Esophagus squamous epithelium (tissue), 5 donors: ENCODE measurements around the gene HTR2B. TPM values are rescaled to one million over a fixed set of nuclear protein-coding genes. Genes with fewer than 3 reads are reported as not detected.

ENCODE experiments used
- DNase-seq: peaks from one replicate; lab custom pipeline; 2025; lab: John Stamatoyannopoulos, UW
- H3K27ac ChIP-seq, 4 donors: fragments of 200-600 bp; sonication (generic); one replicate each; pipeline ENCODE4 v1.5.1; 2016 to 2019; ENCODE audit warnings: mild to moderate bottlenecking in 1 of 4
- H3K27me3 ChIP-seq, 4 donors: fragments of 200-600 bp; sonication (generic); 1 replicate in 3 of 4; 2 replicates in 1 of 4; pipeline versions ENCODE4 v1.5.1 to v1.6.0; 2017 to 2021; ENCODE audit warnings: antibody characterized with exemption in 1 of 4
- H3K36me3 ChIP-seq, 3 donors: fragments of 200-600 bp; sonication (generic); one replicate each; pipeline ENCODE4 v1.5.1; 2016 to 2019
- H3K4me1 ChIP-seq, 3 donors: fragments of 200-600 bp; sonication (generic); one replicate each; pipeline ENCODE4 v1.5.1; 2017 to 2019
- H3K4me3 ChIP-seq, 4 donors: fragments of 200-600 bp; sonication (generic); 1 replicate in 3 of 4; 2 replicates in 1 of 4; pipeline ENCODE4 v1.5.1; 2016 to 2019; ENCODE audit warnings: mild to moderate bottlenecking in 2 of 4, moderate library complexity in 1 of 4
- H3K9me3 ChIP-seq, 3 donors: fragments of 200-600 bp; sonication (generic); one replicate each; pipeline ENCODE4 v1.5.1; 2016 to 2019
- CTCF ChIP-seq, 6 experiments: fragments of 450-650 bp in 4 of 6; fragments of 200-600 bp in 2 of 6; sonication (generic) in 2 of 6; IDR thresholded peaks; one replicate each; pipeline ENCODE4 v1.5.1; 2016 to 2019; ENCODE audit warnings: antibody characterized with exemption in 6 of 6, mild to moderate bottlenecking in 4 of 6, moderate library complexity in 4 of 6
- POLR2A ChIP-seq, 4 donors: fragments of 450-650 bp; IDR thresholded peaks; one replicate each; pipeline ENCODE4 v1.6.1; 2017; ENCODE audit warnings: antibody characterized with exemption in 4 of 4, mild to moderate bottlenecking in 4 of 4, moderate library complexity in 3 of 4
- WGBS, 2 donors: methylation state at CpG; one replicate each; pipeline ENCODE4 v1.1.5; 2018; 5-methylcytosine and 5-hydroxymethylcytosine counted together
- intact Hi-C: fragments of 100-400 bp; cut with DNase I; formaldehyde crosslinking; loops from one replicate; pipeline ENCODE4 v1.15.0; 2022
- total RNA-seq, 4 donors: library from RNA; depleted of rRNA; stranded (reverse); fragments of >200 nt; gene quantifications; one replicate each; pipeline ENCODE4 v1.1.0, GENCODE V29; 2016
- donor health status: DM: yes; HTN: yes; CAD: no.

The HTR2B gene
- total RNA-seq, 4 donors from 2014 or later: 0.22 to 0.76 TPM; not detected in 2

GRCh38 chr2:231133365-231134099, 8.7 kb upstream of the HTR2B start:
- H3K4me3 ChIP-seq: no peak overlapping the region
- intact Hi-C loops: no loop called here
- no peaks in the 10 kb centered on the region for H3K4me1 ChIP-seq
- H3K36me3 ChIP-seq: peaks cover 0 to 10% (median 0%) of the 10 kb centered on the region in 3 donors
- no peaks in the 10 kb centered on the region for H3K9me3 ChIP-seq
- WGBS, 2 donors: 87 to 100% methylated on average over 1 of the region's 1 CpG
- no peaks in the 10 kb centered on the region for H3K27me3 ChIP-seq
- no peak for TF ChIP-seq CTCF (IDR thresholded peaks at IDR 0.05)
- TF ChIP-seq POLR2A (IDR thresholded peaks at IDR 0.05): no peak
- no peak for DNase-seq
- H3K27ac ChIP-seq: no peak overlapping the region

- Histone ChIP-seq H3K9me3 (no peaks in the 10 kb centered on the region), H3K4me1 (no peaks in the 10 kb centered on the region), H3K27ac (no peak overlapping the region), H3K4me3 (no peak overlapping the region), H3K36me3 (peaks cover 0 to under 1% (median 0%) of the 10 kb centered on the region in 3 donors), H3K27me3 (no peaks in the 10 kb centered on the region)
- TF ChIP-seq POLR2A (IDR thresholded peaks at IDR 0.05) (no peak), CTCF (IDR thresholded peaks at IDR 0.05) (no peak)
- no peak for DNase-seq
- 85 to 100% methylated on average over 1 of the region's 1 CpG for WGBS, 2 donors
- intact Hi-C loops: no loop called here
These were observed 7.3 kb upstream of the HTR2B start for GRCh38 chr2:231132129-231132528.

GRCh38 chr2:231130336-231131056, 5.7 kb upstream of the HTR2B start:
- no peak for TF ChIP-seq POLR2A (IDR thresholded peaks at IDR 0.05)
- TF ChIP-seq CTCF (IDR thresholded peaks at IDR 0.05): no peak
- Histone ChIP-seq H3K4me1 (peaks cover 0 to under 1% (median 0%) of the 10 kb centered on the region in 3 donors), H3K36me3 (no peaks in the 10 kb centered on the region), H3K27me3 (no peaks in the 10 kb centered on the region), H3K4me3 (no peak overlapping the region), H3K27ac (no peak overlapping the region), H3K9me3 (no peaks in the 10 kb centered on the region)
- no peak for DNase-seq
- intact Hi-C loops: no loop called here
- WGBS, 2 donors: 72 to 83% methylated on average over 6 of the region's 6 CpGs

GRCh38 chr2:231129216-231129615, 4.4 kb upstream of the HTR2B start:
- Histone ChIP-seq H3K4me3 (no peak overlapping the region), H3K27ac (no peak overlapping the region), H3K9me3 (no peaks in the 10 kb centered on the region), H3K4me1 (peaks cover 0 to 13% (median 2%) of the 10 kb centered on the region in 3 donors), H3K36me3 (no peaks in the 10 kb centered on the region), H3K27me3 (no peaks in the 10 kb centered on the region)
- intact Hi-C loops: no loop called here
- WGBS, 2 donors: 54 to 80% methylated on average over 1 of the region's 1 CpG
- TF ChIP-seq CTCF (IDR thresholded peaks at IDR 0.05): no peak
- TF ChIP-seq POLR2A (IDR thresholded peaks at IDR 0.05): no peak
- no peak for DNase-seq

- Histone ChIP-seq H3K4me3 (no peak overlapping the region), H3K27ac (no peak overlapping the region), H3K9me3 (no peaks in the 10 kb centered on the region), H3K4me1 (peaks cover 2 to 20% (median 4%) of the 10 kb centered on the region in 3 donors), H3K27me3 (no peaks in the 10 kb centered on the region), H3K36me3 (no peaks in the 10 kb centered on the region)
- TF ChIP-seq POLR2A (IDR thresholded peaks at IDR 0.05) (no peak), CTCF (IDR thresholded peaks at IDR 0.05) (no peak)
- intact Hi-C loops: no loop called here
- no peak for DNase-seq
These were observed 3.7 kb upstream of the HTR2B start for GRCh38 chr2:231128541-231128940.
